K562 (cell line): ENCODE measurements around the gene HDAC9. TPM values are rescaled to one million over a fixed set of nuclear protein-coding genes. Genes with fewer than 3 reads are reported as not detected.

ENCODE experiments used
- ATAC-seq: fragments of 200-7000 bp; cut with Tn5 transposase; 3 replicates; pipeline ENCODE4 v1.9.1; 2020; ENCODE audit warnings: moderate library complexity
- BruUV-seq: library from RNA; stranded (reverse); fragments of 400-500 nt; replicated peaks from 2 replicates; lab custom pipeline; 2021; lab: Mats Ljungman, UMichigan
- CTCF ChIA-PET: fragments of 300-600 bp; formaldehyde crosslinking; extraction: SDS; loops from one replicate; lab custom pipeline; 2021; ENCODE audit warnings: low intra/inter-chr PET ratio; lab: Yijun Ruan, JAX
- POLR2A ChIA-PET: fragments of 300-600, 350-650 bp; sonication (Branson Sonifier 250); formaldehyde crosslinking; extraction: SDS; loops from one replicate; lab custom pipeline; 2021; ENCODE audit warnings: antibody characterized with exemption, inconsistent platforms; lab: Yijun Ruan, JAX
- DNase-seq, 4 experiments: peaks; one replicate each; pipeline versions ENCODE4 v3.0.0 to v3.0.0-alpha.2; 2011 to 2018; ENCODE audit warnings: low spot score in 3 of 4, mixed read lengths in 3 of 4; ENCODE audit errors: extremely low read depth in 1 of 4
- FAIRE-seq: peaks from 2 replicates; lab custom pipeline; 2011; peaks lifted over from hg19 to GRCh38; lab: Jason Lieb, UNC
- H2AFZ ChIP-seq: 2 replicates; pipeline ENCODE4 v1.6.0; 2011; ENCODE audit warnings: low read depth, low read length, control low read depth, inconsistent platforms
- H3K27ac ChIP-seq: fragments of 200-600 bp; 3 replicates; pipeline ENCODE4 v1.8.0; 2011; ENCODE audit warnings: low read depth, mild to moderate bottlenecking, control low read depth, inconsistent platforms, low read length, moderate library complexity, mixed read lengths; ENCODE audit errors: extremely low read depth
- H3K27me3 ChIP-seq, 2 experiments: fragments of 300-600 bp in 1 of 2; 2 replicates in 1 of 2; 3 replicates in 1 of 2; pipeline versions ENCODE4 v1.6.0 to v1.8.0; 2011; ENCODE audit warnings: inconsistent platforms in 2 of 2, low read length in 2 of 2, mild to moderate bottlenecking in 1 of 2, mixed read lengths in 1 of 2, moderate library complexity in 1 of 2; ENCODE audit not compliant: control insufficient read depth in 2 of 2, insufficient read depth in 2 of 2
- H3K36me3 ChIP-seq: fragments of 300-600 bp; 3 replicates; pipeline ENCODE4 v1.8.0; 2011; ENCODE audit warnings: mild to moderate bottlenecking, low read length, inconsistent platforms; ENCODE audit not compliant: control insufficient read depth, insufficient read depth
- H3K4me1 ChIP-seq, 2 experiments: fragments of 200-600 bp in 1 of 2; replicated peaks in 1 of 2; 2 replicates in 1 of 2; 3 replicates in 1 of 2; pipeline versions ENCODE4 v1.5.1 to v1.8.0; 2011; ENCODE audit warnings: inconsistent platforms in 2 of 2, low read length in 2 of 2, mild to moderate bottlenecking in 1 of 2, mixed read lengths in 1 of 2, moderate library complexity in 1 of 2; ENCODE audit not compliant: control insufficient read depth in 2 of 2, insufficient read depth in 2 of 2
- H3K4me2 ChIP-seq: 2 replicates; pipeline ENCODE4 v1.6.1; 2011; ENCODE audit warnings: low read length, control low read depth, inconsistent platforms, mixed read lengths; ENCODE audit not compliant: insufficient read depth
- H3K4me3 ChIP-seq: fragments of 200-600 bp; sonication (generic), shearing (Covaris generic); 2 replicates; pipeline ENCODE4 v1.5.1; 2016; ENCODE audit warnings: control low read depth, inconsistent platforms
- H3K79me2 ChIP-seq: fragments of 200-600 bp; 3 replicates; pipeline ENCODE4 v1.8.0; 2011; ENCODE audit warnings: low read length, inconsistent platforms; ENCODE audit not compliant: control insufficient read depth, insufficient read depth
- H3K9ac ChIP-seq, 2 experiments: 2 replicates each; pipeline versions ENCODE4 v1.6.0 to v1.6.1; 2011; ENCODE audit warnings: low read depth in 2 of 2, low read length in 2 of 2, control low read depth in 1 of 2, inconsistent platforms in 1 of 2, mild to moderate bottlenecking in 1 of 2, mixed read lengths in 1 of 2; ENCODE audit not compliant: insufficient read depth in 1 of 2
- H3K9me1 ChIP-seq: one replicate; pipeline ENCODE4 v1.6.0; 2011; ENCODE audit warnings: inconsistent platforms, mild to moderate bottlenecking, low read length, moderate library complexity; ENCODE audit not compliant: control insufficient read depth, insufficient read depth
- H3K9me3 ChIP-seq: replicated peaks from 2 replicates; pipeline ENCODE4 v1.5.1; 2011; ENCODE audit warnings: low read depth, low read length, inconsistent platforms; ENCODE audit not compliant: control insufficient read depth, insufficient read depth
- H4K20me1 ChIP-seq: replicated peaks from 2 replicates; pipeline ENCODE4 v1.6.1; 2011; ENCODE audit warnings: low read length, inconsistent platforms, mixed read lengths; ENCODE audit not compliant: control insufficient read depth, insufficient read depth
- ARHGAP35 ChIP-seq: fragments of 450-650 bp; IDR thresholded peaks from 2 replicates; pipeline ENCODE4 v1.6.1; 2018; ENCODE audit not compliant: partially characterized antibody
- FUS ChIP-seq: fragments of 200-400 bp; formaldehyde crosslinking; optimal IDR thresholded peaks from 2 replicates; pipeline ENCODE3; 2017; ENCODE audit warnings: low read depth, low read length
- HDAC1 ChIP-seq, 2 experiments: fragments of 450-650 bp; IDR thresholded peaks; 2 replicates each; pipeline ENCODE4 v1.6.1; 2016 to 2017; ENCODE audit warnings: inconsistent platforms in 1 of 2, mild to moderate bottlenecking in 1 of 2, moderate library complexity in 1 of 2
- PHF8 ChIP-seq: fragments of 200-600 bp; sonication (generic); IDR thresholded peaks from 2 replicates; pipeline ENCODE4 v1.6.1; 2012; ENCODE audit warnings: mixed run types, mild to moderate bottlenecking, inconsistent platforms, low read length, moderate library complexity, borderline replicate concordance
- SAFB ChIP-seq: fragments of 200-400 bp; formaldehyde crosslinking; IDR thresholded peaks from 2 replicates; pipeline ENCODE4 v1.6.1; 2017; ENCODE audit warnings: low read depth, low read length, borderline replicate concordance
- ZNF280A ChIP-seq: fragments of 450-650 bp; IDR thresholded peaks from 2 replicates; pipeline ENCODE4 v1.6.1; 2018; ENCODE audit warnings: mild to moderate bottlenecking, low read depth; ENCODE audit not compliant: partially characterized antibody
- WGBS: fragments of 100-300 bp; shearing (Covaris generic); methylation state at CpG from one replicate; pipeline ENCODE4 v1.1.6; 2016; ENCODE audit warnings: low coverage, mixed read lengths; ENCODE audit not compliant: insufficient coverage; ENCODE audit errors: missing lambda C conversion rate; 5-methylcytosine and 5-hydroxymethylcytosine counted together
- in situ Hi-C: fragments of 300-500 bp; cut with MboI; formaldehyde crosslinking; loops from 4 replicates; pipeline ENCODE4 v1.15.0; 2018; ENCODE audit warnings: inconsistent platforms, mixed read lengths
- intact Hi-C: fragments of 100-400 bp; cut with micrococcal nuclease; formaldehyde crosslinking; loops from 2 replicates; pipeline ENCODE4 v1.14.2; 2022
- polyA plus RNA-seq, 8 experiments: library from polyadenylated mRNA; depleted of rRNA in 4 of 8; stranded (reverse) in 5 of 8; unstranded in 3 of 8; fragments of >200 nt; fragmentation: Nextera tagmentation in 2 of 8; fragmentation: Illumina TruSeq in 1 of 8; extraction: Ambion mirVana in 2 of 8; extraction: Trizol in 1 of 8; gene quantifications; 2 replicates each; pipeline versions ENCODE4 v1.2.1 to v1.2.3, GENCODE V29; 2011 to 2014; ENCODE audit warnings: inconsistent platforms in 1 of 8, missing spikeins in 1 of 8
- total RNA-seq, 7 experiments: library from RNA; depleted of rRNA in 6 of 7; stranded (reverse); fragments of >200 nt in 6 of 7; fragmentation: Illumina TruSeq in 2 of 7; extraction: Trizol in 2 of 7; gene quantifications; 2 replicates each; pipeline versions ENCODE4 v1.2.1 to v1.2.3, GENCODE V29; 2011 to 2021; ENCODE audit warnings: low replicate concordance in 1 of 7

HDAC9 gene
- total and polyA plus RNA-seq, 9 of the 15 experiments (the other 6 are each of a cell fraction or from before 2014, with no cell fraction given), result 0.08 to 0.91 (median 0.33) TPM

DNA sequence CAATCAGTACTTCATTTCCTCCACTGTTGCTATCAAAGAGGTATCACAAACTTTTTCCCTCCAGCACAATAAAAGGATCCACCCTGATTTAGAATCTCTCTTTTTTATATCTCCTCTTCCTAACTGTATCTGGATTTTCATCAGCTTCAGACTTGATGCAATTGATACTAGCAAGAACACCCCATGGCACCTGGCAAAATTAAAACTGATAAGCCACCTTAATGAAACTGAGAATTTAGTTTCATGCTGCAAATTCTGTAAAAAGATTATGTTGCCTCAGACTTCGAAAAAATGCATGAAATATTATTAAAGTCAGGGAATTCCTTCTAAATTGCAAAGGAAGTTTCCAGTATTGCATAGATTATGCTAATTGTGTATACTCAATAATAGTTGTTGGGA, 277.0 kb downstream of the HDAC9 start:
- intact Hi-C loops, result no loop called here
- no peak overlapping the region for H3K4me2 ChIP-seq
- no TSS peak for BruUV-seq
- H3K36me3 ChIP-seq, result no peaks in the 10 kb centered on the region
- no peak for DNase-seq
- in situ Hi-C loops, result no loop called here
- H3K4me3 ChIP-seq, result no peak overlapping the region
- no peaks in the 10 kb centered on the region for H3K9me1 ChIP-seq
- H3K27me3 ChIP-seq, result no peaks in the 10 kb centered on the region
- no peak for TF ChIP-seq FUS
- no peak for TF ChIP-seq ARHGAP35
- no peak for TF ChIP-seq SAFB
- TF ChIP-seq PHF8, result no peak
- TF ChIP-seq HDAC1 (IDR thresholded peaks at IDR 0.05), result no peak
- H3K4me1 ChIP-seq, result no peaks in the 10 kb centered on the region
- ChIA-PET POLR2A (no interaction called here), CTCF (no interaction called here)
- H2AFZ ChIP-seq, result no peak overlapping the region
- no peaks in the 10 kb centered on the region for H3K9me3 ChIP-seq
- H3K79me2 ChIP-seq, result no peaks in the 10 kb centered on the region
- no peaks in the 10 kb centered on the region for H4K20me1 ChIP-seq
- no peak for ATAC-seq
- FAIRE-seq, result no peak
- no peak overlapping the region for H3K27ac ChIP-seq
- WGBS, result 0% methylated on average over 1 of the region's 1 CpG
- H3K9ac ChIP-seq, result no peak overlapping the region

GRCh38 chr7:18777314-18777713, 281.8 kb downstream of the HDAC9 start:
- Histone ChIP-seq H3K27ac (no peak overlapping the region), H3K4me2 (no peak overlapping the region), H3K9me1 (no peaks in the 10 kb centered on the region), H3K9me3 (no peaks in the 10 kb centered on the region; the same call in 1 of the 2 replicates), H4K20me1 (no peaks in the 10 kb centered on the region), H3K36me3 (no peaks in the 10 kb centered on the region), H3K4me1 (no peaks in the 10 kb centered on the region), H3K27me3 (no peaks in the 10 kb centered on the region), H3K4me3 (no peak overlapping the region), H3K79me2 (no peaks in the 10 kb centered on the region), H2AFZ (no peak overlapping the region), H3K9ac (no peak overlapping the region)
- no peak for FAIRE-seq
- BruUV-seq, result no TSS peak
- in situ Hi-C loops (no loop called here), intact Hi-C loops (no loop called here)
- DNase-seq, result no peak
- ATAC-seq, result no peak
- ChIA-PET POLR2A (no interaction called here), CTCF (interaction anchor here (0.5 kb wide), 1 partner anchor 1033 kb away, joined by 3 read pairs; no protein-coding TSS in a partner anchor)
- WGBS, result 0% methylated on average over 2 of the region's 2 CpGs
- TF ChIP-seq ZNF280A, result no peak
